ENCODE results near the gene AP5Z1. TPM values are rescaled to one million over a fixed set of nuclear protein-coding genes. Genes with fewer than 3 reads are reported as not detected.
"Not testable (repeated sequence)": the region's sequence is repeated elsewhere in the genome, so short reads cannot be mapped to it uniquely, and the experiment has no call there.

AP5Z1 gene
- total RNA-seq, 1 donor from 2014 or later = 18.0 TPM

GRCh38 chr7:4788627-4789189 is 13.3 kb downstream of the AP5Z1 start:
- ATAC-seq = no peak

- no peak for ATAC-seq
Observed at GRCh38 chr7:4789194-4790077, 14.0 kb downstream of the AP5Z1 start.

- no peak for ATAC-seq
Observed at GRCh38 chr7:4790078-4790465, 14.6 kb downstream of the AP5Z1 start.

- no peak for ATAC-seq
Observed at GRCh38 chr7:4790516-4790991, 15.1 kb downstream of the AP5Z1 start.

GRCh38 chr7:4791101-4791737 is 15.8 kb downstream of the AP5Z1 start:
- ATAC-seq = no peak

GRCh38 chr7:4791738-4792536 is 16.5 kb downstream of the AP5Z1 start:
- peak; percentile 28 for ATAC-seq

GRCh38 chr7:4792537-4793126 is 17.2 kb downstream of the AP5Z1 start:
- peak; percentile 9 for ATAC-seq

- ATAC-seq = not testable (repeated sequence)
Observed at GRCh38 chr7:4793385-4793993, 18.1 kb downstream of the AP5Z1 start.

GRCh38 chr7:4794171-4794570 is 18.7 kb downstream of the AP5Z1 start:
- ATAC-seq = not testable (repeated sequence)

- no peak for ATAC-seq
Observed at GRCh38 chr7:4794591-4795350, 19.3 kb downstream of the AP5Z1 start.

- no peak for ATAC-seq
Observed at GRCh38 chr7:4796453-4796852, 21.0 kb downstream of the AP5Z1 start.

- ATAC-seq = peak; percentile 79
Observed at GRCh38 chr7:4797858-4798705, 22.7 kb downstream of the AP5Z1 start.

GRCh38 chr7:4798706-4799235 is 23.3 kb downstream of the AP5Z1 start:
- ATAC-seq = peak; percentile 12

GRCh38 chr7:4799508-4800268 is 24.3 kb downstream of the AP5Z1 start:
- peak; percentile 27 for ATAC-seq

- no peak for ATAC-seq
Observed at GRCh38 chr7:4800487-4800886, 25.1 kb downstream of the AP5Z1 start.

- ATAC-seq = no peak
Observed at GRCh38 chr7:4800926-4801838, 25.8 kb downstream of the AP5Z1 start.

- ATAC-seq = no peak
Observed at GRCh38 chr7:4801839-4802231, 26.4 kb downstream of the AP5Z1 start.

- ATAC-seq = not testable (repeated sequence)
Observed at GRCh38 chr7:4802577-4802976, 27.2 kb downstream of the AP5Z1 start.
